Measurements from ENCODE around the gene PRDM5.

Gene PRDM5

DNA sequence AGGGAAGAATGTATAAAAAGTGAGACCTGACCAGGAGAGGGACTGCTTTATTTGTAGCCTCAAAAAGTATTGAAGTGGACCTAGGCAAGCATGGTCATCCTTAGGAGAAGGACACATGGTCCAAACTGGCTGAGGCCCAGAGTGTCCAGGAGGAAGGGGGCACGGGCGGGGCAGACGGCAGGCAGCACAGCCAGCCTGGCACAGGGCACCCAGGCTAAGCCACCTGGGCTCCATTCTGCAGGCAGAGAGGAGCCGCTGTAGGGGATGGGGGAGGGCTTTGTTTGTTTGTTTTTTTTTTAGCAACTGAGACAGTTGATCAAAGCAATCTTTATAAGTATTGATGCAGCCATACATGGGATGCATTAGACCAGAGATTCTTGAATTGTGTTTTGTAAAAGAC lies 188.6 kb downstream of the PRDM5 start:
- Mint-ChIP-seq H3K4me3 (no peak overlapping the region), H3K36me3 (no peaks in the 10 kb centered on the region), H3K9me3 (no peaks in the 10 kb centered on the region), H3K27ac (no peak overlapping the region), H3K4me1 (no peaks in the 10 kb centered on the region), H3K27me3 (no peaks in the 10 kb centered on the region)

DNA sequence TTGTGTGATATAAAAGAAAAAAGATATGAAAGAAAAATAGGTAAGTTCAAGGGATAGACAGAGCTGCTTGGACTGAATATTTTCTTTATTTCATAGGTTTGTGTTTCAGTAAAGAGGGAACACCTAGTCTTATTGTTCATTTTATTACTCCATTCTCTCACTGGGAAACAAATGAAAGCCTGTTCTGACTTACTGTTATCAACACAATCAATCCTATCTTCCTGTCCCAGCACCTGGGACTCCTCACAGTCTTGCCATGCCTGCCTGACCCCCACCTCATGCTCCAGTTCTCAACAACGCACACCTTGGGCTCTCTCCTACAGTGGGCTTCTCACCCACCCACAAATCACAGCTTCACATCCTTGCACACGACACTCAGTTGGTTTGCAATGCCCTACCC lies 189.5 kb downstream of the PRDM5 start:
- H3K36me3 Mint-ChIP-seq: no peaks in the 10 kb centered on the region
- H3K4me1 Mint-ChIP-seq: no peaks in the 10 kb centered on the region
- no peak overlapping the region for H3K27ac Mint-ChIP-seq
- no peak overlapping the region for H3K4me3 Mint-ChIP-seq
- H3K27me3 Mint-ChIP-seq: no peaks in the 10 kb centered on the region
- H3K9me3 Mint-ChIP-seq: no peaks in the 10 kb centered on the region

DNA sequence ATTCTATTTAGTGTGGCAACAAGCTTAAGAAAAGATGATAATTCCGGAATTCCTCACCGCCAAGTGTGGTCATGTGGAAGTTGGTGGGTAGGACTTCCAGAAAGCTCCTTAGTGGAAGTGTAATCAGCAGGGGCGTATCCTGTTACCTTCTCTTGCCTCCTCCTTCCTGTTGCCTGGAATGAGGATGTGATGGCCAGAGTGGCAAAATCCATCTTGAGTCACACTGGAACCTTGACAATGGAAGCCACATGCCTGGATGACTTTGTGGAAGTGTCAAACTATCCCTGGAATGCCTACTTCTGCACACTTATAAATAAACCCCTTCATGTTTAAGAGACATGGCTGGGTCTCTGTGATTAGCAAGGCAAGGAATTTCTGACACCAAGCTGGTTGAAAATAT lies 191.0 kb downstream of the PRDM5 start:
- Mint-ChIP-seq H3K36me3 (no peaks in the 10 kb centered on the region), H3K4me3 (no peak overlapping the region)

GRCh38 chr4:120730777-120731320 lies 191.7 kb downstream of the PRDM5 start:
- Mint-ChIP-seq H3K27me3 (no peaks in the 10 kb centered on the region), H3K27ac (no peak overlapping the region), H3K36me3 (no peaks in the 10 kb centered on the region), H3K4me1 (no peaks in the 10 kb centered on the region), H3K4me3 (no peak overlapping the region), H3K9me3 (no peaks in the 10 kb centered on the region)

More for the DNA sequence above, 191.0 kb downstream of the PRDM5 start:
- Mint-ChIP-seq H3K27ac (no peak overlapping the region), H3K4me1 (no peaks in the 10 kb centered on the region), H3K27me3 (no peaks in the 10 kb centered on the region), H3K9me3 (no peaks in the 10 kb centered on the region)

DNA sequence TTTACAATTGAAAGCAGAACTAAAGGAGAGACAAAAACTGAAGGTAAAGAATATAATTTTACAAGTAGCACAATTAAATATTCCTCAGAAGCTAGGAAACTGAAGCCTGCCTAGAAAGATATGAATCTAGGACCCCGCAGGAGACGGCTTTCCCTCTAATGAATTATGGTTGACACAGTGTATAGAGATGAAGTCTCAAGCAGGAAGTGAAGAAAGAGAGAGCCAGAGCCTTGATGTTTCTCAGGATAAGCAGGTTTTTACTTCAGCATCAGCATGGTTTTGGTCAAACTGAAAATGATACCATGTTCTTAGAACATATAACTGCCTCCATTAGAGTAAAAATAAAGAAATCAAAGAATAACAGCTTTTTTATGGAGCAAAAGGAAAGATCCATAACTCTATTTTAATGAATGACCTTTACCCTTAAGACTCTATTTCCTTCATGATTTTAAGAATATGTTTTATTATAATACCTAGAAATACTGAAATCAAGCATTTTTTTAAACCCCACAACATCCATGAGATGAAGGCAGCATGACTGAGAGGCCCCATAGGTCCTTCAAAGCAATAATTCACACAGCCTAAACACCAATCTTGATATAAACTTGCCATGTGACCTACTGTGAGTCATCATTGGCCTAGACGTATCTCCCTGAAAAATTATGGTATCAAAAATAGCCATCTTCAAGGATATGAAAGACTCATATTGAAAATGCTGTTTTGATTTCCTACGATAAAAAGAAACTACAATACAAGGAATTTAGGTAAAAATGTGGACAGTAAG lies 193.4 kb downstream of the PRDM5 start:
- Mint-ChIP-seq H3K27me3 (no peaks in the 10 kb centered on the region), H3K9me3 (no peaks in the 10 kb centered on the region), H3K4me1 (no peaks in the 10 kb centered on the region), H3K4me3 (no peak overlapping the region), H3K27ac (no peak overlapping the region), H3K36me3 (no peaks in the 10 kb centered on the region)

- no peak overlapping the region for H3K27ac Mint-ChIP-seq
- no peaks in the 10 kb centered on the region for H3K27me3 Mint-ChIP-seq
- H3K4me3 Mint-ChIP-seq: no peak overlapping the region
- no peaks in the 10 kb centered on the region for H3K9me3 Mint-ChIP-seq
- no peaks in the 10 kb centered on the region for H3K36me3 Mint-ChIP-seq
- H3K4me1 Mint-ChIP-seq: no peaks in the 10 kb centered on the region
Measured at GRCh38 chr4:120725639-120726580, 196.6 kb downstream of the PRDM5 start.

DNA sequence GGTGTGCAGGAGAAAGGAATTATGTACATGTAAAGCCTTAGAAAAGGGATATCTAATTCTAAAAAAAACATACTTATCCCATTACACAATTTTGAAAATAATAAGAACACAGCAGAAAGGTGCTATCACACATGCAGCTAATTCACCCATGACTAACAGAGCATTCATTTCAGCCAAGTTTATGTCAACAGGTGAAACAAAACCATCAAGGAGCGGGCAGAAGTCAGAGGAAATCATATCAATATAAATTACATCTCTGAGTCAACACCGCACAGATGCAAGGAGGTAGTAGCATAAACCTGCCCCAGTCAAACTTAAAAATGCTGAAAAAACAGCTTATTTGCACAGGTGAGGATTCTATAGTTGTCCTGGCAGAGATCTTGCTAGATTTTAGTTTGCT lies 197.9 kb downstream of the PRDM5 start:
- H3K9me3 Mint-ChIP-seq: no peaks in the 10 kb centered on the region
- H3K36me3 Mint-ChIP-seq: no peaks in the 10 kb centered on the region
- no peaks in the 10 kb centered on the region for H3K4me1 Mint-ChIP-seq
- no peak overlapping the region for H3K4me3 Mint-ChIP-seq
- H3K27me3 Mint-ChIP-seq: no peaks in the 10 kb centered on the region
- H3K27ac Mint-ChIP-seq: no peak overlapping the region

GRCh38 chr4:120723986-120724385 lies 198.5 kb downstream of the PRDM5 start:
- H3K27ac Mint-ChIP-seq: no peak overlapping the region

DNA sequence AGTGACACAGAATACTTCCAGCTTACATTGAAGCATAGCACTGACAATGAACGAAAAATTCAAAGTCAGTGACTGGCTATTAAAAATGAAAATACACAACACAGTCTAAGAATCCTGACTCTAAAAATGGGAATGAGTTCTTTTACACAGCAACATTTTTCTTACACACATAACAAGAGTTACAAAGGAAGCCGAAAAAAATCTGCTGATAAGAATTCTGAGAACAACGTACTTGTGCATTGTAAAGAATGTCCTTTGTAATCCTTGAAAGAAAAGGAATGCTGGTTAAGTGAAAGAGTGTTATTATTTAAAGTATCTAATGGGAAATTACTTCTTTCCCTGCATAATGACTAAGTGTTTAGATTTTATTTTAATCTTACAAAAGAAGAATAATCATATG lies 199.4 kb downstream of the PRDM5 start:
- H3K4me3 Mint-ChIP-seq: no peak overlapping the region
- no peak overlapping the region for H3K27ac Mint-ChIP-seq
- no peaks in the 10 kb centered on the region for H3K27me3 Mint-ChIP-seq
- no peaks in the 10 kb centered on the region for H3K9me3 Mint-ChIP-seq
- no peaks in the 10 kb centered on the region for H3K36me3 Mint-ChIP-seq
- no peaks in the 10 kb centered on the region for H3K4me1 Mint-ChIP-seq

More at GRCh38 chr4:120723986-120724385, 198.5 kb downstream of the PRDM5 start:
- Mint-ChIP-seq H3K4me3 (no peak overlapping the region), H3K9me3 (no peaks in the 10 kb centered on the region), H3K27me3 (no peaks in the 10 kb centered on the region), H3K4me1 (no peaks in the 10 kb centered on the region), H3K36me3 (no peaks in the 10 kb centered on the region)

GRCh38 chr4:120722655-120723054 lies 199.9 kb downstream of the PRDM5 start:
- no peak overlapping the region for H3K27ac Mint-ChIP-seq
- no peaks in the 10 kb centered on the region for H3K36me3 Mint-ChIP-seq
- no peaks in the 10 kb centered on the region for H3K9me3 Mint-ChIP-seq
- no peaks in the 10 kb centered on the region for H3K27me3 Mint-ChIP-seq
- no peaks in the 10 kb centered on the region for H3K4me1 Mint-ChIP-seq
- H3K4me3 Mint-ChIP-seq: no peak overlapping the region

GRCh38 chr4:120720354-120720934 lies 202.1 kb downstream of the PRDM5 start:
- Mint-ChIP-seq H3K9me3 (no peaks in the 10 kb centered on the region), H3K4me1 (no peaks in the 10 kb centered on the region), H3K4me3 (no peak overlapping the region), H3K36me3 (no peaks in the 10 kb centered on the region), H3K27me3 (no peaks in the 10 kb centered on the region), H3K27ac (no peak overlapping the region)

- Mint-ChIP-seq H3K4me3 (no peak overlapping the region), H3K9me3 (no peaks in the 10 kb centered on the region), H3K4me1 (no peaks in the 10 kb centered on the region), H3K27me3 (peaks cover 3% of the 10 kb centered on the region), H3K27ac (no peak overlapping the region), H3K36me3 (no peaks in the 10 kb centered on the region)
Measured at GRCh38 chr4:120718979-120719566, 203.5 kb downstream of the PRDM5 start.

DNA sequence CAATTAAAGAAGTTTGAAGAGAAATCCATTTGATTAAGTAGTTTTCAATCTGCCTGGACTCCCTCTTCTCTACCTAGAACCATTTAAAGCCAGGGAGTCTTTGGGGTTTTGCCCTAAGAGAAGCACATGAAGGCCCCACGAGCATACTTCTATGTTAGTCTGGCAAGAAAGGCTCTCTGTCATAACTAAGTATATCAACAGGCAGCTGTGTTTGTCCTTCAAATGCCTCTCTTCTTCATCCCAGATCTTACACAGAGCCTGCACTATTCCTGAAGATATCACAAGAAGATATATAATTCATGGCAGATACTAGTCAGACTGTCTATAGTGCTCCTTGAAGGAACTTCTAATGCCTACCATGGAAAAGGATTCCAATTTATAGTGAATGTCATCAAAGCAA lies 206.2 kb downstream of the PRDM5 start:
- Mint-ChIP-seq H3K27ac (no peak overlapping the region), H3K4me1 (no peaks in the 10 kb centered on the region), H3K9me3 (no peaks in the 10 kb centered on the region), H3K4me3 (no peak overlapping the region), H3K36me3 (no peaks in the 10 kb centered on the region), H3K27me3 (peaks cover 4% of the 10 kb centered on the region)

- H3K9me3 Mint-ChIP-seq: no peaks in the 10 kb centered on the region
- no peaks in the 10 kb centered on the region for H3K36me3 Mint-ChIP-seq
- no peak overlapping the region for H3K4me3 Mint-ChIP-seq
- no peaks in the 10 kb centered on the region for H3K4me1 Mint-ChIP-seq
- H3K27me3 Mint-ChIP-seq: peaks cover 4% of the 10 kb centered on the region
- H3K27ac Mint-ChIP-seq: no peak overlapping the region
Measured at GRCh38 chr4:120714417-120715010, 208.0 kb downstream of the PRDM5 start.

GRCh38 chr4:120709991-120710390 lies 212.5 kb downstream of the PRDM5 start:
- no peaks in the 10 kb centered on the region for H3K4me1 Mint-ChIP-seq
- H3K27ac Mint-ChIP-seq: no peak overlapping the region
- H3K4me3 Mint-ChIP-seq: no peak overlapping the region
- peaks cover 7% of the 10 kb centered on the region for H3K27me3 Mint-ChIP-seq
- no peaks in the 10 kb centered on the region for H3K36me3 Mint-ChIP-seq
- H3K9me3 Mint-ChIP-seq: peaks cover 8% of the 10 kb centered on the region

All from activated naive CD4-positive, alpha-beta T cell treated with anti-CD3 and anti-CD28 coated beads, Interleukin-2, amount 50 U/mL, for 24 hours (primary cell).